ENCODE data around the gene CCDC97.

The CCDC97 gene

GRCh38 chr19:41263850-41264580, 46.0 kb upstream of the CCDC97 start, which contains the start of gene HNRNPUL1:
Gene HNRNPUL1, plus strand, starts transcription at chr19:41264372. Its CDS starts 132 bp downstream, at chr19:41264504.
- peak within 1 kb of the TSS; percentile 15; the same call in 1 of the 2 replicates for H2AFZ ChIP-seq (ENCODE audit: low read depth, low read length)
- no peaks in the 10 kb centered on the region for H3K9me3 ChIP-seq (ENCODE audit: insufficient read depth, low read length)
- peaks cover 16% of the 10 kb centered on the region for H3K27me3 ChIP-seq (ENCODE audit: low read depth, low read length)
- H4K20me1 ChIP-seq (ENCODE audit: insufficient read depth, low read length): peaks cover 21% of the 10 kb centered on the region
- H3K27ac ChIP-seq (ENCODE audit: low read length): peak within 1 kb of the TSS; percentile 92
- peak within 1 kb of the TSS; percentile 95 for H3K4me2 ChIP-seq (ENCODE audit: low read length)
- TF ChIP-seq EZH2phosphoT487 (IDR thresholded peaks at IDR 0.05; ENCODE audit: low read depth): no peak
- peak; percentile 44 for TF ChIP-seq CTCF (IDR thresholded peaks at IDR 0.05; ENCODE audit: low read depth, low read length)
- H3K9ac ChIP-seq (ENCODE audit: low read length): peak within 1 kb of the TSS; percentile 100
- peaks cover 31% of the 10 kb centered on the region for H3K36me3 ChIP-seq (replicated peaks; ENCODE audit: low read depth, low read length)
- H3K4me3 ChIP-seq (ENCODE audit: low read length): peak within 1 kb of the TSS; percentile 93
- peaks cover 14% of the 10 kb centered on the region for H3K4me1 ChIP-seq (ENCODE audit: low read length)
- H3K79me2 ChIP-seq (ENCODE audit: low read length): peaks cover 53% of the 10 kb centered on the region

GRCh38 chr19:41264581-41265394, 45.2 kb upstream of the CCDC97 start:
- H3K9ac ChIP-seq (ENCODE audit: low read length): peak overlapping the region; percentile 100
- peak overlapping the region; percentile 93 for H3K4me3 ChIP-seq (ENCODE audit: low read length)
- H3K4me2 ChIP-seq (ENCODE audit: low read length): peak overlapping the region; percentile 82
- no peak overlapping the region for H2AFZ ChIP-seq (ENCODE audit: low read depth, low read length)
- no peaks in the 10 kb centered on the region for H3K9me3 ChIP-seq (ENCODE audit: insufficient read depth, low read length)
- peaks cover 14% of the 10 kb centered on the region for H3K4me1 ChIP-seq (ENCODE audit: low read length)
- peaks cover 12% of the 10 kb centered on the region; the same call in 1 of the 2 replicates for H3K27me3 ChIP-seq (ENCODE audit: low read depth, low read length)
- TF ChIP-seq CTCF (IDR thresholded peaks at IDR 0.05; ENCODE audit: low read depth, low read length): no peak; the same call in 1 of the 2 replicates
- peaks cover 38% of the 10 kb centered on the region for H3K36me3 ChIP-seq (replicated peaks; ENCODE audit: low read depth, low read length)
- peak overlapping the region; percentile 89 for H3K27ac ChIP-seq (ENCODE audit: low read length)
- peaks cover 21% of the 10 kb centered on the region for H4K20me1 ChIP-seq (ENCODE audit: insufficient read depth, low read length)
- peaks cover 60% of the 10 kb centered on the region for H3K79me2 ChIP-seq (ENCODE audit: low read length)

- Histone ChIP-seq H2AFZ (ENCODE audit: low read depth, low read length) (no peak overlapping the region), H3K4me3 (ENCODE audit: low read length) (peak overlapping the region; percentile 93), H3K27me3 (ENCODE audit: low read depth, low read length) (peaks cover 10% of the 10 kb centered on the region; the same call in 1 of the 2 replicates), H3K36me3 (replicated peaks; ENCODE audit: low read depth, low read length) (peaks cover 38% of the 10 kb centered on the region), H3K79me2 (ENCODE audit: low read length) (peaks cover 60% of the 10 kb centered on the region), H3K4me2 (ENCODE audit: low read length) (peak overlapping the region; percentile 82), H3K9ac (ENCODE audit: low read length) (peak overlapping the region; percentile 100), H3K9me3 (ENCODE audit: insufficient read depth, low read length) (no peaks in the 10 kb centered on the region), H4K20me1 (ENCODE audit: insufficient read depth, low read length) (peaks cover 21% of the 10 kb centered on the region), H3K27ac (ENCODE audit: low read length) (peak overlapping the region; percentile 89), H3K4me1 (ENCODE audit: low read length) (peaks cover 14% of the 10 kb centered on the region)
- TF ChIP-seq CTCF (IDR thresholded peaks at IDR 0.05; ENCODE audit: low read depth, low read length) (no peak), EZH2phosphoT487 (IDR thresholded peaks at IDR 0.05; ENCODE audit: low read depth) (no peak)
These were observed 44.4 kb upstream of the CCDC97 start for GRCh38 chr19:41265395-41266153.

Data from OCI-LY3 (cell line).